Measurements from ENCODE around the gene PHF13. TPM values are rescaled to one million over a fixed set of nuclear protein-coding genes. Genes with fewer than 3 reads are reported as not detected.

PHF13 gene
- total and polyA plus RNA-seq, 10 of the 15 experiments (the other 5 are each of a cell fraction or from before 2014, with no cell fraction given) = 0.87 to 15.4 (median 5.1) TPM

DNA sequence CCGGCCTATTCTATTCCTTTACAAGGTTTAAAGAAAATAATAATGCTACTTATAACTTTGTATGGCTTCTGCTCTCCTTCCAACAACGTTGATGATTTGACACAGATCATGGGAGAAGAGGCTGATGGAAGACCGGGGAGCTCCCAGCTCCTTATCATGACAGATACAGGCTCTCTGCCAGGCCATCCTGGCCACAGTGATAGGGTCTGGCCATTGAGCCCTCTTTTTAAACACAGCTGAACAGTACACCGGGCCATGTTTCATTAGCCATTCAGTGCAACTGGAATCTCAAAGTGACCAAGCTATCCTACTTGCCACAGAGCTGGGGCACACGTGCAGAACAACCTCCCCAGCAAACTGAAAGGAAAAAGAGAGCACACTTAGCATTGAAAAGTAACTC, 53.2 kb downstream of the PHF13 start:
- Histone ChIP-seq H3K27me3 (replicated peaks in 1 of 2; ENCODE audit: control insufficient read depth in 2 of 2, insufficient read depth in 2 of 2, low read length in 1 of 2) (no peaks in the 10 kb centered on the region), H3K79me2 (ENCODE audit: control insufficient read depth, insufficient read depth, low read length) (no peaks in the 10 kb centered on the region), H3K9me3 (replicated peaks; ENCODE audit: control insufficient read depth, insufficient read depth, low read length) (no peaks in the 10 kb centered on the region), H3K27ac (ENCODE audit: control insufficient read depth, insufficient read depth) (no peak overlapping the region), H3K36me3 (ENCODE audit: control insufficient read depth in 2 of 2, insufficient read depth in 2 of 2, low read length in 1 of 2) (peaks cover 6 to 18% of the 10 kb centered on the region in 2 experiments; a peak in 3 of 4 replicates), H4K20me1 (ENCODE audit: control insufficient read depth, insufficient read depth) (no peaks in the 10 kb centered on the region), H3K9ac (ENCODE audit: control insufficient read depth, insufficient read depth, low read length) (no peak overlapping the region), H3K4me3 (no peak overlapping the region), H2AFZ (ENCODE audit: control insufficient read depth, low read depth, low read length) (no peak overlapping the region), H3K4me1 (ENCODE audit: control insufficient read depth, insufficient read depth, low read length) (no peaks in the 10 kb centered on the region), H3K4me2 (ENCODE audit: control insufficient read depth, insufficient read depth) (no peak overlapping the region)
- FAIRE-seq = no peak
- no peak for DNase-seq (ENCODE audit: low read depth, low spot score)
- WGBS (ENCODE audit: insufficient coverage, insufficient replicate concordance, low lambda C conversion rate, missing lambda C conversion rate) = 96% methylated on average over 5 of the region's 5 CpGs
- ChIA-PET POLR2A (no interaction called here), CTCF (interaction anchor here (1.1 kb wide), 2 partner anchors 19 to 35 kb away, joined by 3 read pairs; no protein-coding TSS in a partner anchor), RAD21 (ENCODE audit: unreplicated experiment) (no interaction called here), SMC1A (ENCODE audit: uncharacterized antibody, unreplicated experiment) (no interaction called here)
- BruUV-seq (replicated peaks) = no TSS peak
- in situ Hi-C loops (cut with MboI) (no loop called here), intact Hi-C loops (cut with micrococcal nuclease; ENCODE audit: unreplicated experiment) (no loop called here)
- ATAC-seq = no peak
- TF ChIP-seq, protein P1, sequence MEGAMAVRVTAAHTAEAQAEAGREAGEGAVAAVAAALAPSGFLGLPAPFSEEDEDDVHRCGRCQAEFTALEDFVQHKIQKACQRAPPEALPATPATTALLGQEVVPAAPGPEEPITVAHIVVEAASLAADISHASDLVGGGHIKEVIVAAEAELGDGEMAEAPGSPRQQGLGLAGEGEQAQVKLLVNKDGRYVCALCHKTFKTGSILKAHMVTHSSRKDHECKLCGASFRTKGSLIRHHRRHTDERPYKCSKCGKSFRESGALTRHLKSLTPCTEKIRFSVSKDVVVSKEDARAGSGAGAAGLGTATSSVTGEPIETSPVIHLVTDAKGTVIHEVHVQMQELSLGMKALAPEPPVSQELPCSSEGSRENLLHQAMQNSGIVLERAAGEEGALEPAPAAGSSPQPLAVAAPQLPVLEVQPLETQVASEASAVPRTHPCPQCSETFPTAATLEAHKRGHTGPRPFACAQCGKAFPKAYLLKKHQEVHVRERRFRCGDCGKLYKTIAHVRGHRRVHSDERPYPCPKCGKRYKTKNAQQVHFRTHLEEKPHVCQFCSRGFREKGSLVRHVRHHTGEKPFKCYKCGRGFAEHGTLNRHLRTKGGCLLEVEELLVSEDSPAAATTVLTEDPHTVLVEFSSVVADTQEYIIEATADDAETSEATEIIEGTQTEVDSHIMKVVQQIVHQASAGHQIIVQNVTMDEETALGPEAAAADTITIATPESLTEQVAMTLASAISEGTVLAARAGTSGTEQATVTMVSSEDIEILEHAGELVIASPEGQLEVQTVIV (IDR thresholded peaks at IDR 0.05; ENCODE audit: borderline replicate concordance, partially characterized antibody) = no peak
- TF ChIP-seq YY1 (IDR thresholded peaks at IDR 0.05; ENCODE audit: low read depth, low read length) = no peak
- no peak for TF ChIP-seq POU2F2 (IDR thresholded peaks at IDR 0.05; ENCODE audit: borderline replicate concordance, low read depth, low read length)
- no peak for TF ChIP-seq SMARCA5 (IDR thresholded peaks at IDR 0.05)
- TF ChIP-seq PAX5 (IDR thresholded peaks at IDR 0.05; ENCODE audit: borderline replicate concordance, low read depth, low read length) = no peak
- TF ChIP-seq SREBF1 (IDR thresholded peaks at IDR 0.05; ENCODE audit: low read length) = no peak
- TF ChIP-seq, protein P2, sequence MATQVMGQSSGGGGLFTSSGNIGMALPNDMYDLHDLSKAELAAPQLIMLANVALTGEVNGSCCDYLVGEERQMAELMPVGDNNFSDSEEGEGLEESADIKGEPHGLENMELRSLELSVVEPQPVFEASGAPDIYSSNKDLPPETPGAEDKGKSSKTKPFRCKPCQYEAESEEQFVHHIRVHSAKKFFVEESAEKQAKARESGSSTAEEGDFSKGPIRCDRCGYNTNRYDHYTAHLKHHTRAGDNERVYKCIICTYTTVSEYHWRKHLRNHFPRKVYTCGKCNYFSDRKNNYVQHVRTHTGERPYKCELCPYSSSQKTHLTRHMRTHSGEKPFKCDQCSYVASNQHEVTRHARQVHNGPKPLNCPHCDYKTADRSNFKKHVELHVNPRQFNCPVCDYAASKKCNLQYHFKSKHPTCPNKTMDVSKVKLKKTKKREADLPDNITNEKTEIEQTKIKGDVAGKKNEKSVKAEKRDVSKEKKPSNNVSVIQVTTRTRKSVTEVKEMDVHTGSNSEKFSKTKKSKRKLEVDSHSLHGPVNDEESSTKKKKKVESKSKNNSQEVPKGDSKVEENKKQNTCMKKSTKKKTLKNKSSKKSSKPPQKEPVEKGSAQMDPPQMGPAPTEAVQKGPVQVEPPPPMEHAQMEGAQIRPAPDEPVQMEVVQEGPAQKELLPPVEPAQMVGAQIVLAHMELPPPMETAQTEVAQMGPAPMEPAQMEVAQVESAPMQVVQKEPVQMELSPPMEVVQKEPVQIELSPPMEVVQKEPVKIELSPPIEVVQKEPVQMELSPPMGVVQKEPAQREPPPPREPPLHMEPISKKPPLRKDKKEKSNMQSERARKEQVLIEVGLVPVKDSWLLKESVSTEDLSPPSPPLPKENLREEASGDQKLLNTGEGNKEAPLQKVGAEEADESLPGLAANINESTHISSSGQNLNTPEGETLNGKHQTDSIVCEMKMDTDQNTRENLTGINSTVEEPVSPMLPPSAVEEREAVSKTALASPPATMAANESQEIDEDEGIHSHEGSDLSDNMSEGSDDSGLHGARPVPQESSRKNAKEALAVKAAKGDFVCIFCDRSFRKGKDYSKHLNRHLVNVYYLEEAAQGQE (IDR thresholded peaks at IDR 0.05; ENCODE audit: low read depth, low read length) = no peak
- TF ChIP-seq NFIC (IDR thresholded peaks at IDR 0.05; ENCODE audit: low read depth, low read length) = no peak
- TF ChIP-seq, protein P3, sequence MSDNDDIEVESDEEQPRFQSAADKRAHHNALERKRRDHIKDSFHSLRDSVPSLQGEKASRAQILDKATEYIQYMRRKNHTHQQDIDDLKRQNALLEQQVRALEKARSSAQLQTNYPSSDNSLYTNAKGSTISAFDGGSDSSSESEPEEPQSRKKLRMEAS (IDR thresholded peaks at IDR 0.05; ENCODE audit: low read depth, low read length) = no peak
- no peak for TF ChIP-seq EP300 (IDR thresholded peaks at IDR 0.05; ENCODE audit: borderline replicate concordance in 1 of 2, control insufficient read depth in 1 of 2, low read depth in 2 of 2, low read length in 2 of 2)
- no peak for TF ChIP-seq NR2C2 (IDR thresholded peaks at IDR 0.05; ENCODE audit: borderline replicate concordance, control insufficient read depth, insufficient read length, low read depth)
- no peak for TF ChIP-seq YBX1 (IDR thresholded peaks at IDR 0.05)
- TF ChIP-seq, protein P4, sequence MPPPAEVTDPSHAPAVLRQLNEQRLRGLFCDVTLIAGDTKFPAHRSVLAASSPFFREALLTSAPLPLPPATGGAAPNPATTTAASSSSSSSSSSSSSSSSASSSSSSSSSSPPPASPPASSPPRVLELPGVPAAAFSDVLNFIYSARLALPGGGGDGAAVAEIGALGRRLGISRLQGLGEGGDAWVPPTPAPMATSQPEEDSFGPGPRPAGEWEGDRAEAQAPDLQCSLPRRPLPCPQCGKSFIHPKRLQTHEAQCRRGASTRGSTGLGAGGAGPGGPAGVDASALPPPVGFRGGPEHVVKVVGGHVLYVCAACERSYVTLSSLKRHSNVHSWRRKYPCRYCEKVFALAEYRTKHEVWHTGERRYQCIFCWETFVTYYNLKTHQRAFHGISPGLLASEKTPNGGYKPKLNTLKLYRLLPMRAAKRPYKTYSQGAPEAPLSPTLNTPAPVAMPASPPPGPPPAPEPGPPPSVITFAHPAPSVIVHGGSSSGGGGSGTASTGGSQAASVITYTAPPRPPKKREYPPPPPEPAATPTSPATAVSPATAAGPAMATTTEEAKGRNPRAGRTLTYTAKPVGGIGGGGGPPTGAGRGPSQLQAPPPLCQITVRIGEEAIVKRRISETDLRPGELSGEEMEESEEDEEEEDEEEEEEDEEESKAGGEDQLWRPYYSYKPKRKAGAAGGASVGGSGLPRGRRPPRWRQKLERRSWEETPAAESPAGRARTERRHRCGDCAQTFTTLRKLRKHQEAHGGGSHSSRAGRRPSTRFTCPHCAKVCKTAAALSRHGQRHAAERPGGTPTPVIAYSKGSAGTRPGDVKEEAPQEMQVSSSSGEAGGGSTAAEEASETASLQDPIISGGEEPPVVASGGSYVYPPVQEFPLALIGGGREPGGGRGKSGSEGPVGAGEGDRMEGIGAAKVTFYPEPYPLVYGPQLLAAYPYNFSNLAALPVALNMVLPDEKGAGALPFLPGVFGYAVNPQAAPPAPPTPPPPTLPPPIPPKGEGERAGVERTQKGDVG (CRISPR knock-in tag; IDR thresholded peaks at IDR 0.05) = no peak
- TF ChIP-seq SIN3A (IDR thresholded peaks at IDR 0.05; ENCODE audit: low read depth, low read length) = no peak
